Omental fat pad (tissue), 4 donors: ENCODE measurements around the gene RADIL. TPM values are rescaled to one million over a fixed set of nuclear protein-coding genes. Genes with fewer than 3 reads are reported as not detected.
"Not testable (repeated sequence)": the region's sequence is repeated elsewhere in the genome, so short reads cannot be mapped to it uniquely, and the experiment has no call there.

ENCODE experiments used
- ATAC-seq: fragments of 150-250 bp; one replicate; pipeline ENCODE4 v1.9.1; 2016; ENCODE audit warnings: mild to moderate bottlenecking, moderate library complexity; ENCODE audit not compliant: low FRiP score
- DNase-seq: peaks from one replicate; pipeline ENCODE4 v3.0.0-alpha.2; 2019; ENCODE audit warnings: low spot score
- total RNA-seq, 4 donors: library from RNA; depleted of rRNA; stranded (reverse); fragments of >200 nt; gene quantifications; one replicate each; pipeline ENCODE4 v1.1.0, GENCODE V29; 2016
- TF ChIP-seq, protein P1 (sequence below), 3 donors: fragments of 450-650 bp; IDR thresholded peaks; one replicate each; pipeline ENCODE4 v1.5.1; 2016 to 2017; ENCODE audit warnings: antibody characterized with exemption in 3 of 3, mild to moderate bottlenecking in 3 of 3, moderate library complexity in 2 of 3

Gene RADIL
- total RNA-seq, 4 donors from 2014 or later: 1.1 to 12.3 (median 4.4) TPM

DNA sequence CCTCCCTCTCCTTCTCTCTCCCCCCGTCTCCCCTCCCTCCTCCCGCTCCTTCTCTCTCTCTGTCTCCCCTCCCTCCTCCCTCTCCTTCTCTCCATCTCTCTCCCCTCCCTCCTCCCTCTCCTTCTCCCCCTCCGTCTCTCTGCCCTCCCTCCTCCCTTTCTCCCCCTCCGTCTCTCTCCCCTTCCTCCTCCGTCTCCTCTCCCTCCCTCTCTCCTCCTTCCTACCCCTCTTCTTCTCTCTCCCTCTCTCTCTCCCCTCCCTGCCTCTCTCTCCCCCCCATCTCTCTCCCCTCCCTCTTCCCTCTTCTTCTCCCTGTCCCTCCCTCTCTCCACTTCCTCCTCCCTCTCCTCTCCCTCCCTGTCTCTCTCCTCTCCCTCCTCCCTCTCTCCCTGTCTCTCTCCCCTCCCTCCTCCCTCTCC lies 75.9 kb downstream of the RADIL start:
- DNase-seq (no peak), ATAC-seq (no peak)
- TF ChIP-seq, protein P1, sequence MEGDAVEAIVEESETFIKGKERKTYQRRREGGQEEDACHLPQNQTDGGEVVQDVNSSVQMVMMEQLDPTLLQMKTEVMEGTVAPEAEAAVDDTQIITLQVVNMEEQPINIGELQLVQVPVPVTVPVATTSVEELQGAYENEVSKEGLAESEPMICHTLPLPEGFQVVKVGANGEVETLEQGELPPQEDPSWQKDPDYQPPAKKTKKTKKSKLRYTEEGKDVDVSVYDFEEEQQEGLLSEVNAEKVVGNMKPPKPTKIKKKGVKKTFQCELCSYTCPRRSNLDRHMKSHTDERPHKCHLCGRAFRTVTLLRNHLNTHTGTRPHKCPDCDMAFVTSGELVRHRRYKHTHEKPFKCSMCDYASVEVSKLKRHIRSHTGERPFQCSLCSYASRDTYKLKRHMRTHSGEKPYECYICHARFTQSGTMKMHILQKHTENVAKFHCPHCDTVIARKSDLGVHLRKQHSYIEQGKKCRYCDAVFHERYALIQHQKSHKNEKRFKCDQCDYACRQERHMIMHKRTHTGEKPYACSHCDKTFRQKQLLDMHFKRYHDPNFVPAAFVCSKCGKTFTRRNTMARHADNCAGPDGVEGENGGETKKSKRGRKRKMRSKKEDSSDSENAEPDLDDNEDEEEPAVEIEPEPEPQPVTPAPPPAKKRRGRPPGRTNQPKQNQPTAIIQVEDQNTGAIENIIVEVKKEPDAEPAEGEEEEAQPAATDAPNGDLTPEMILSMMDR (IDR thresholded peaks at IDR 0.05): no peak

DNA sequence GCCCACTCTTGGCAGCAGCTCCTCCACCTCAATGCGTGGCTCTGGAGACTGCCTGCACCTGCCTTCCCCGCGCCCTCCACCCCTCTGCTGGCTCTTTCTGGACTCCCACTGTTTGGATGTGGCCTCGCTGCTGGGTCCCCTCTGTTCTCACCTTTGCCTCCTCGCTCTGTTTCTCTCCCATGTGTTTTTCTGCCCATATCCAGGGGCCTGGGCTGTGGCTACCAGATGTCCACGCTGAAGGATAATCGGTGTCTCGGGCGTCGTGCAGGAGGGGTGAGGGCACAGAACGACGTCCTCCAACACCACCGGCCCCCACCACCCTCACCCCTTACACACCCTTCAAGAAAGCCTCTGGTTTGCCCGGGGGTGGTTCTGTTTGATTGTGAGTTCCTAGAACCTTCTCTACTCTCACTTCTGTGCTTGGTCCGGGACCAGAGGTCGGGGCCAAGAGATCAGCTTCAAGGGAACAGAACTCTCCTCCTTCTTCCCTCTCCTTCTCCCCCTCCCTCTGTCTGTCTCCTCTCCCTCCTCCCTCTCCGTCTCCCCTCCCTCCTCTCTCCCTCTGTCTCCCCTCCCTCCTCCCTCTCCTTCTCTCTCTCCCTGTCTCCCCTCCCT lies 76.4 kb downstream of the RADIL start:
- TF ChIP-seq, protein P1 (IDR thresholded peaks at IDR 0.05): no peak
- no peak for ATAC-seq
- DNase-seq: no peak

DNA sequence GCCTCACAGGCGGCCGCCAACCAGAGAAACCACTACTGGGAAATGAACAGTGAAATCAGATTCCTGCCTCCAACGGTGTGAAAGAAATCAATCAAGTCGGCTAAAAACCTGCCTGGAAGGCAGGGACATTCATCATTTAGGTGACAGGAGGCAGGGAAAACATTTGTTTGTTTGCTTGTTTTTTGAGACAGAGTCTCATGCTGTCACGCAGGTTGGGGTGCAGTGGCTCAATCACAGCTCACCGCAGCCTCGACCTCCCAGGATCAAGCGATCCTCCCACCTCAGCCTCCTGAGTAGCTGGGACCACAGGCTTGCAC lies 77.6 kb downstream of the RADIL start:
- TF ChIP-seq, protein P1 (IDR thresholded peaks at IDR 0.05): no peak
- ATAC-seq (no peak), DNase-seq (no peak)

DNA sequence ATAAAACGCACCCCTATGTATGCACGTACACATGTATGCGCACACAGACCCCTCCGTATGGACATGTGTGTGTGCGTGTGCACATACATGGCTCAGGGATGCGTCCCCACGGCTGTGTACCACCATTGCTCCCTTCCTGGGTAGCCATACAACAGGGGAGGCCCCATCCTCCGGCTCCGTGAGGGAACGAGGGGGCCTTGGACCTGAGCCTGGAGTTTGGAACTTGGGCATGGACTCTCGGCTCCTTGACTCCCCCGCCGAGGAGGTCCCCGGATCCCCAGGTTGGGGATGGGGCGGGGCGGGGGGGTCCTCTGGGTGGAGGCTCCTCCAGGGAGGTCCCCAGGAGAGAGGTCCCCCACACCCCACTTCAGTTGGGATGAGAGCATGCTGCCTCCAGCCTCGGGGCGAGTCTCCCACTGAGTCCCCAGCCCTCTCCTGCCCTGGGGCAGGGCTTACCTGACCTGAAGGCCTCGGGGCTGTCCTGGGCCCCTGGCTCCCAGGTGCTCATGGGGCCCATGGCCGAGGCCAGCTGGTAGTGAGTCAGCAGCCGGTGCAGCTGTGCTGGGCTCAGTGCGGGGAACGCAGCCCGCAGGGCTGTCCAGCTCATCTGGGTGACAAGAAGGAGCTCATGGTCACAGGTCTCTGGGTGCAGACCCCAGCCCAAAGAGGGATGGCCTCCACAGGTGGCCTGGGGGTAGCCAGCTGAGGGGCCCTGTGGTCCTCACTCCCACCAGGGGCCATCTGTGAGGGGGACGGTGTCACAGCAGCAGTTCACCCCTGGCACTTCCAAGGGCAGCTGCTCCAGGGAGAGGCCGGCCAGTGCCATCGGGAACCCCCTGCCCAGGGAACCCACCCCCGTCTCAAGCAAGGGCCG lies 78.2 kb downstream of the RADIL start:
- TF ChIP-seq, protein P1 (IDR thresholded peaks at IDR 0.05): no peak
- ATAC-seq (peak; percentile 17), DNase-seq (no peak)

DNA sequence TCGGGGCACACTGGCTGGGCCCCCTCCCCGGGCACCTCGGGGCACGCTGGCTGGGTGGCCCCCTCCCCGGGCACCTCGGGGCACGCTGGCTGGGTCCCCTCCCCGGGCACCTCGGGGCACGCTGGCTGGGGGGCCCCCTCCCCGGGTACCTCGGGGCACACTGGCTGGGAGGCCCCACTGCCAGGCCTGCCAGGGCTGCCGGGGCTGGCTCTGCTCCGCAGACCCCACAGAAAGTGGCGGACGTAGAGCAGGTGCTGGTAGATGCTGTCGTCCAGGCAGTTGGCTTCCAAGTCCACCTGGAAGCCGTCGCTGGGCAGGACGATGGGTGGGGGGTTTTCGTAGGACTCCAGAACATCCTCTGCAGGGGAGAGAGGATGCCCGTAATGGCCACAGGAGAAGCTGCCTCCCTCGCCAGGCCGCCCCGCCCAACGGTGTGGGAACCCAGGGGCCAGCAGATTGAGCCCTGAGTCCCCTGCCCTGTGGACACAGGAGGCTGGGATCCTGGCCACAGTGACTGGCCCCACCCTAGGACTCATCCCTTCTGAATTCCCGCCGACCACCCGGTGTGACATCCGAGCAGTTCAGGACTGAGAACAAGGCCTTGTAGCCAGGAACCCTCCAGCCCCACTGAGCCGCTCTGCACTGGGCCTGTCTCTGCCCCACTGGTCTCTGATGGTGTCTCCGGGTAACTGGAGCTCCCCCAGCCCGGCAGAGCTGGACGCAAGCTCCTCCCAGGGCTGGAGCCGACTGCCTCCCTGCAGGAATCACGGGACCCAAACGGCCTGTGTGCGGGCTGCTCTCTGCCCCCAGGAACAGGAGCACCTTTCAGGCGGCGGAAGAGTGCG lies 79.9 kb downstream of the RADIL start:
- ATAC-seq (no peak), DNase-seq (no peak)
- TF ChIP-seq, protein P1 (IDR thresholded peaks at IDR 0.05): no peak

DNA sequence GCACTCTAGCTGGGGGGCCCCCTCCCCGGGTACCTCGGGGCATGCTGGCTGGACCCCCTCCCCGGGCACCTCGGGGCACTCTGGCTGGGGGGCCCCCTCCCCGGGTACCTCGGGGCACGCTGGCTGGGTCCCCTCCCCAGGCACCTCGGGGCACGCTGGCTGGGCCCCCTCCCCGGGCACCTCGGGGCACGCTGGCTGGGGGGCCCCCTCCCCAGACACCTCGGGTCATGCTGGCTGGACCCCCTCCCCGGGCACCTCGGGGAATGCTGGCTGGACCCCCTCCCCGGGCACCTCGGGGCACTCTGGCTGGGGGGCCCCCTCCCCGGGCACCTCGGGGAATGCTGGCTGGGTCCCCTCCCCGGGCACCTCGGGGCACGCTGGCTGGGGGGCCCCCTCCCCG lies 80.9 kb downstream of the RADIL start:
- DNase-seq, ATAC-seq: not testable (repeated sequence)

DNA sequence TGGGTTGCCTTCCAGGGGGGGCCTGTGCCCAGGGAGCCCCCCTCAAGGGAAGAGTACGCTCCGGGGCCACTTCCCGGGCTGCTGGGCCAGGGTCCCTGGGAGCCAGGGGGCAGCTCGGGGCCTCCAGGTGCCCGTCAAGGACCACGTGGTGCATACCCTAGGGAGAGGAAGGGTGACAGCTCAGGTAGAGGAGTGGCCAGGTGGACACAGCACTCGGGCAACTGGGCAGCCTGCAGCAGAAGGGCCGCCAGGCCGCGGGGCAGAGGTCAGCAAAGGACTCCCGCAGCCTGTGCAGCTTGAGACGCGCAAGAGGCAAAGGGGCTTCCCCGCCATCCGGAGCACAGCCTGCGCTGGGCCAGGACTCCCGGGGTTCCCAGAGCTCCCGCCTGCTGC lies 81.7 kb downstream of the RADIL start:
- TF ChIP-seq, protein P1 (IDR thresholded peaks at IDR 0.05): no peak
- no peak for DNase-seq
- ATAC-seq: no peak
